ENCODE results near the gene NUP214. TPM values are rescaled to one million over a fixed set of nuclear protein-coding genes. Genes with fewer than 3 reads are reported as not detected.

The NUP214 gene
- total RNA-seq, 1 experiment from 2014 or later, result 34.9 TPM

DNA sequence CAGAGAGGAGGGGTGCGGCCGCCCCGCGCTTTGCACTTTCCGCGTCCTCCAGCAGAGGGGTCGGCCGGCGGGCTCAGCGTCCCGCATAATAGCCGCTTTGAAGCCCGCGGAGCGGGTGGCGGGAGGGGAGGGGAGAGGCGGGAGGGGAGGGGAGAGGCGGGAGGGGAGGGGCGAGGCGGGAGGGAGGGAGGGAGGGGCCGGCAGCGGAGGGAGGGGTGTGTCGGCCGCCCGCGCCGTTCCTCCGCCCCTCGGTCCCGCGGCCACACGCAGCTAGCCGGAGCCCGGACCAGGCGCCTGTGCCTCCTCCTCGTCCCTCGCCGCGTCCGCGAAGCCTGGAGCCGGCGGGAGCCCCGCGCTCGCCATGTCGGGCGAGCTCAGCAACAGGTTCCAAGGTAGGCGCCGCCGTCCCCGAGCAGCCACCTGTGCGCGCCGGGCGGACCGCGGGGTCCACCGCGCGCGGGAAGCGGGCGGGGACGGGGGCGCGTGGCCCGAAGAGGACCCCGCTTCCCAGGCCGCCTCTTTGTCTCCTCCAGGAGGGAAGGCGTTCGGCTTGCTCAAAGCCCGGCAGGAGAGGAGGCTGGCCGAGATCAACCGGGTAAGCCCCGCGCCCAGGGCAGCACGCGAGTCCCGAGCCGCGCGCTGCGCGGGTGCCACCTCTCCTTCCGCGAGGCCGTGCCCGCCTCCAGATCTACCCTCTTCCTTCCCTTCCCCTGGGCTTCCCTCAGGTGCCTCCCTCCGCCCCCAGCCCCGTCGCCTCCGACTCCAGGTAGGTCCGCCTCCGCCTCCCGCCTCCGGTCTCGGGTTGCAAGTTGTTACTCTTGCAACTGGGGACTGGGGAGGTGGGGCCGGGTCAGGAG is 28.9 kb upstream of the NUP214 start, which contains the start of gene AIF1L:
TSS of gene AIF1L (plus strand) at position 263 of the 857 bp plus-strand sequence. CDS start at position 362, 99 bp downstream.
- no peak for DNase-seq (ENCODE audit: low read depth, low spot score)
- CTCF ChIA-PET, result no interaction called here
- no peak within 1 kb of the TSS for H3K27ac ChIP-seq (ENCODE audit: low read length)

DNA sequence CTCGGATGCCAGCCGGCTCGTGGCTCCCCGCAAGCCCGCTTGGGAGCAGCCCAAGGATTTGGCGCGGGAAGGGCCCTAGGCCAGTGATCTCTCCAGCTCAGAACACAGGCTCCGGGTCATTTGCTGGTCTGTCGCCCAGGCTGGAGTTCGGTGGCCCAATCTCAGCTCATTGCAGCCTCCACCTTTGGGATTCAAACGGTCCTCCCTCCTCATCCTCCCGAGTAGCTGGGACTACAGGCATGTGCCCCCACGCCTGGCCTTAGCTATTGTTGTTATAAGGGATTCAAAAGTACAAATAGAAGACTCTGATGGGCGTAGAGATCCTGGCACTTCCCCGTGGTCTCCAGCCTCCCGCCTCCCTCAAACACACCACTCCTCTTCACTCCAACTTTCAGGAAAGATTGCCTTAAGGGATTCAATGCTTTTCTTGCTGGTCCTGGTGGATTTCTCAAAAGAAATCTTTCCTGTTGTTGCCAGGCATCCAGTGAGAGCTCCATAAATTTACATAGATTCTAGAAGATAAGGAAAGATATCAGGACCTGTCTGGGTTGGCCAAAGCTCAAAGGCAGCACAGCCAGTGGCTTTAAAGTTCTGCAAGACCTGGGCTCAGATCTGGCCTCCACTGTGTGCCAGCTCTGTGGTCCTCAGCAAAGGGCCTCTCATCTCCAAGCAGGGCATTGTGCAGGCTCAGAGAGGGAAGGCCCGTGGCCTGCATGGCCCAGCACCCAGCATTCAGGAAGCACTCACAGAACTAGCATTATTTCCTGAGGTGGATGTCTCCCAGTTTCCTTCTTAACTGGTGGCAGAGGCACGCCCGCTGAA is 28.0 kb upstream of the NUP214 start:
- peak overlapping the region; percentile 47 to 52 for H3K4me3 ChIP-seq (ENCODE audit: low read depth in 2 of 2, low read length in 2 of 2)
- no TSS peak for BruUV-seq (replicated peaks)

More for the DNA sequence above, 28.9 kb upstream of the NUP214 start, which contains the start of gene AIF1L:
- TF ChIP-seq SIN3A (IDR thresholded peaks at IDR 0.05; ENCODE audit: borderline replicate concordance, insufficient read depth, low read depth, low read length), result no peak
- no peak for TF ChIP-seq TCF7L2 (IDR thresholded peaks at IDR 0.05; ENCODE audit: low read depth, low read length)
- TF ChIP-seq, protein P1, sequence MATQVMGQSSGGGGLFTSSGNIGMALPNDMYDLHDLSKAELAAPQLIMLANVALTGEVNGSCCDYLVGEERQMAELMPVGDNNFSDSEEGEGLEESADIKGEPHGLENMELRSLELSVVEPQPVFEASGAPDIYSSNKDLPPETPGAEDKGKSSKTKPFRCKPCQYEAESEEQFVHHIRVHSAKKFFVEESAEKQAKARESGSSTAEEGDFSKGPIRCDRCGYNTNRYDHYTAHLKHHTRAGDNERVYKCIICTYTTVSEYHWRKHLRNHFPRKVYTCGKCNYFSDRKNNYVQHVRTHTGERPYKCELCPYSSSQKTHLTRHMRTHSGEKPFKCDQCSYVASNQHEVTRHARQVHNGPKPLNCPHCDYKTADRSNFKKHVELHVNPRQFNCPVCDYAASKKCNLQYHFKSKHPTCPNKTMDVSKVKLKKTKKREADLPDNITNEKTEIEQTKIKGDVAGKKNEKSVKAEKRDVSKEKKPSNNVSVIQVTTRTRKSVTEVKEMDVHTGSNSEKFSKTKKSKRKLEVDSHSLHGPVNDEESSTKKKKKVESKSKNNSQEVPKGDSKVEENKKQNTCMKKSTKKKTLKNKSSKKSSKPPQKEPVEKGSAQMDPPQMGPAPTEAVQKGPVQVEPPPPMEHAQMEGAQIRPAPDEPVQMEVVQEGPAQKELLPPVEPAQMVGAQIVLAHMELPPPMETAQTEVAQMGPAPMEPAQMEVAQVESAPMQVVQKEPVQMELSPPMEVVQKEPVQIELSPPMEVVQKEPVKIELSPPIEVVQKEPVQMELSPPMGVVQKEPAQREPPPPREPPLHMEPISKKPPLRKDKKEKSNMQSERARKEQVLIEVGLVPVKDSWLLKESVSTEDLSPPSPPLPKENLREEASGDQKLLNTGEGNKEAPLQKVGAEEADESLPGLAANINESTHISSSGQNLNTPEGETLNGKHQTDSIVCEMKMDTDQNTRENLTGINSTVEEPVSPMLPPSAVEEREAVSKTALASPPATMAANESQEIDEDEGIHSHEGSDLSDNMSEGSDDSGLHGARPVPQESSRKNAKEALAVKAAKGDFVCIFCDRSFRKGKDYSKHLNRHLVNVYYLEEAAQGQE (IDR thresholded peaks at IDR 0.05; ENCODE audit: insufficient read depth in 1 of 2, low read depth in 2 of 2, low read length in 1 of 2), result no peak
- TF ChIP-seq, protein P2, sequence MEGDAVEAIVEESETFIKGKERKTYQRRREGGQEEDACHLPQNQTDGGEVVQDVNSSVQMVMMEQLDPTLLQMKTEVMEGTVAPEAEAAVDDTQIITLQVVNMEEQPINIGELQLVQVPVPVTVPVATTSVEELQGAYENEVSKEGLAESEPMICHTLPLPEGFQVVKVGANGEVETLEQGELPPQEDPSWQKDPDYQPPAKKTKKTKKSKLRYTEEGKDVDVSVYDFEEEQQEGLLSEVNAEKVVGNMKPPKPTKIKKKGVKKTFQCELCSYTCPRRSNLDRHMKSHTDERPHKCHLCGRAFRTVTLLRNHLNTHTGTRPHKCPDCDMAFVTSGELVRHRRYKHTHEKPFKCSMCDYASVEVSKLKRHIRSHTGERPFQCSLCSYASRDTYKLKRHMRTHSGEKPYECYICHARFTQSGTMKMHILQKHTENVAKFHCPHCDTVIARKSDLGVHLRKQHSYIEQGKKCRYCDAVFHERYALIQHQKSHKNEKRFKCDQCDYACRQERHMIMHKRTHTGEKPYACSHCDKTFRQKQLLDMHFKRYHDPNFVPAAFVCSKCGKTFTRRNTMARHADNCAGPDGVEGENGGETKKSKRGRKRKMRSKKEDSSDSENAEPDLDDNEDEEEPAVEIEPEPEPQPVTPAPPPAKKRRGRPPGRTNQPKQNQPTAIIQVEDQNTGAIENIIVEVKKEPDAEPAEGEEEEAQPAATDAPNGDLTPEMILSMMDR (IDR thresholded peaks at IDR 0.05), result no peak
- no peak for TF ChIP-seq POLR2AphosphoS5 (IDR thresholded peaks at IDR 0.05; ENCODE audit: low read depth, low read length)
- no peaks in the 10 kb centered on the region for H3K27me3 ChIP-seq (ENCODE audit: control insufficient read depth, insufficient read depth, low read length)
- in situ Hi-C loops (cut with HindIII; ENCODE audit: low pct_unique_long_range_greater_than_20kb, low sequenced_read_pairs) (no loop called here), intact Hi-C loops (cut with micrococcal nuclease; ENCODE audit: unreplicated experiment) (no loop called here)
- no peaks in the 10 kb centered on the region for H3K9me3 ChIP-seq (ENCODE audit: control insufficient read depth, insufficient read depth, low read depth, low read length)
- POLR2A ChIA-PET, result no interaction called here
- 0 out of 2 replicates have a peak, but pooled peaks cover 5% of the 10 kb centered on the region for H3K4me1 ChIP-seq (ENCODE audit: control insufficient read depth, insufficient read depth, low read length)
- H3K4me3 ChIP-seq (ENCODE audit: low read depth in 2 of 2, low read length in 2 of 2), result peak within 1 kb of the TSS; percentile 48 to 52
- no TSS peak for BruUV-seq (replicated peaks)
- ATAC-seq, result peak; percentile 64
- H3K36me3 ChIP-seq (ENCODE audit: control insufficient read depth, insufficient read depth, low read length), result no peaks in the 10 kb centered on the region; the same call in 1 of the 2 replicates

More for the DNA sequence above, 28.0 kb upstream of the NUP214 start:
- H3K36me3 ChIP-seq (ENCODE audit: control insufficient read depth, insufficient read depth, low read length), result no peaks in the 10 kb centered on the region; the same call in 1 of the 2 replicates
- TF ChIP-seq POLR2AphosphoS5 (IDR thresholded peaks at IDR 0.05; ENCODE audit: low read depth, low read length), result no peak
- TF ChIP-seq, protein P2 (IDR thresholded peaks at IDR 0.05), result no peak
- TF ChIP-seq, protein P1 (IDR thresholded peaks at IDR 0.05; ENCODE audit: insufficient read depth in 1 of 2, low read depth in 2 of 2, low read length in 1 of 2), result no peak
- no peak for TF ChIP-seq TCF7L2 (IDR thresholded peaks at IDR 0.05; ENCODE audit: low read depth, low read length)
- TF ChIP-seq SIN3A (IDR thresholded peaks at IDR 0.05; ENCODE audit: borderline replicate concordance, insufficient read depth, low read depth, low read length), result no peak
- ChIA-PET POLR2A (interaction anchor here (0.5 kb wide), 1 partner anchor 1850 kb away, joined by 11 read pairs; no protein-coding TSS in a partner anchor), CTCF (no interaction called here)
- no peak overlapping the region for H3K27ac ChIP-seq (ENCODE audit: low read length)
- no peaks in the 10 kb centered on the region for H3K9me3 ChIP-seq (ENCODE audit: control insufficient read depth, insufficient read depth, low read depth, low read length)
- intact Hi-C loops (cut with micrococcal nuclease; ENCODE audit: unreplicated experiment) (no loop called here), in situ Hi-C loops (cut with HindIII; ENCODE audit: low pct_unique_long_range_greater_than_20kb, low sequenced_read_pairs) (no loop called here)
- ATAC-seq (peak; percentile 25), DNase-seq (ENCODE audit: low read depth, low spot score) (no peak)
- H3K27me3 ChIP-seq (ENCODE audit: control insufficient read depth, insufficient read depth, low read length), result no peaks in the 10 kb centered on the region
- H3K4me1 ChIP-seq (ENCODE audit: control insufficient read depth, insufficient read depth, low read length), result 0 out of 2 replicates have a peak, but pooled peaks cover 5% of the 10 kb centered on the region

Data from Panc1 (cell line).